GM21786 (cell line): ENCODE data around the gene STK32A.
A peak's percentile ranks its signal among the peaks of the same experiment; 100 is the strongest.
"Not testable (repeated sequence)": the region's sequence is repeated elsewhere in the genome, so short reads cannot be mapped to it uniquely, and the experiment has no call there.

ENCODE experiments used
- ATAC-seq: cut with Tn5 transposase; IDR thresholded peaks from one replicate; pipeline ENCODE4 v1.9.1; 2021; ENCODE audit not compliant: unreplicated experiment

STK32A gene

GRCh38 chr5:147234825-147235635, at the start of gene STK32A:
Gene STK32A, plus strand, starts transcription at chr5:147235026. Its CDS starts 4,609 bp downstream, at chr5:147239635.
- no peak for ATAC-seq

GRCh38 chr5:147187099-147187540, 47.7 kb upstream of the STK32A start:
- ATAC-seq, result no peak

GRCh38 chr5:147188200-147189108, 46.4 kb upstream of the STK32A start:
- peak; percentile 70 for ATAC-seq

DNA sequence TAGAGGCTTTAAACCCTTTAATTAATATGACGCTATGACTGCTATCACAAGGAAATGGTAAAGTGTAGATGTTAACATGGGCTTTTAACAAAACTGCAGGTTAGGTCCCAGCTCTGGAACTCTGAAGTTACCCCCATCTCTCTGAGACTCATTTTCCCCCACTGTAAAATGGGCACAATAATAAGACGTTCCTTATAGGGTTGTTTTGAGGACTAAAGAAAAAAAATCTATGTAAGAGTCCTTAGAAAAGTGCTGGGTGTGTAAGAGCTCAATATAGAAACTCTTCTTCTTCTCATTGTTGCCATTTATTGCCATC, 45.8 kb upstream of the STK32A start:
- ATAC-seq, result no peak

DNA sequence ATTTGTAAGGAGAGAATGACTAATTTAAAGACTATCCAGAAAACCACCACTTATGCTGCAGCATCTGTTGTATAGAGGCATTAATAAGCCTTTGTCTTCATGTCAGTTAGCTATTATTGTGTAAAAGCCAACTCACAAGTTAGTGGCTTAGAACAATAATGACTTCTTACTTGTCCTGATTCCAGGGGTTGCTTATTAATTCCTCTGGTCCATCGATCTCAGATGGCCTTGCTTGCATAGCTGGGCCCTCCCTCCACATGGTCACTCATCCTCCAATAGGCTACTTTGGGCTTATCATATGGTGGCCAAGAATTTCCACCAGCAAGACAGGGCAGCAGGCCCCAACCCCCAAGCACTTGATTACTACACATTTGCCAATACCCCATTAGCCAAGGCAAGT, 44.5 kb upstream of the STK32A start:
- no peak for ATAC-seq

GRCh38 chr5:147193123-147193522, 41.7 kb upstream of the STK32A start:
- no peak for ATAC-seq

- ATAC-seq, result no peak
Observed at GRCh38 chr5:147200004-147200403, 34.8 kb upstream of the STK32A start.

DNA sequence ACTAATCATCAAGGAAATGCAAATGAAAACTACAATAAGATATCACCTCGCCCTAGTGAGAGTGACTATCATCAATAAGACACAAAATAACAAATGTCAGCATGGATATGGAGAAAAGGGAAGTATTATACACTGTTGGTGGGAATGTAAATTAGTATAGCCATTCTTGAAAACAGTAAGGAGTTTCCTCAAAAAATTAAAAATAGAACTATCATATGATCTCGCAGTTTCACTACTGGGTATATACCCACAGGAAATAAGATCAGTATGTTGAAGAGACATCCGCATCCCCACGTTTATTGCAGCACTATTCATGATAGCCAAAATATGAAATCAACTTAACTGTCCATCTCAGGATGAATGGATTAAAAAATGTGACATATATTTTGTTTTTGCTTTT, 31.6 kb upstream of the STK32A start:
- no peak for ATAC-seq

- no peak for ATAC-seq
Observed at GRCh38 chr5:147204576-147204975, 30.2 kb upstream of the STK32A start.

- no peak for ATAC-seq
Observed at GRCh38 chr5:147208134-147208533, 26.7 kb upstream of the STK32A start.

GRCh38 chr5:147216552-147217154, 18.2 kb upstream of the STK32A start:
- ATAC-seq, result no peak

- no peak for ATAC-seq
Observed at GRCh38 chr5:147223343-147223742, 11.5 kb upstream of the STK32A start.

DNA sequence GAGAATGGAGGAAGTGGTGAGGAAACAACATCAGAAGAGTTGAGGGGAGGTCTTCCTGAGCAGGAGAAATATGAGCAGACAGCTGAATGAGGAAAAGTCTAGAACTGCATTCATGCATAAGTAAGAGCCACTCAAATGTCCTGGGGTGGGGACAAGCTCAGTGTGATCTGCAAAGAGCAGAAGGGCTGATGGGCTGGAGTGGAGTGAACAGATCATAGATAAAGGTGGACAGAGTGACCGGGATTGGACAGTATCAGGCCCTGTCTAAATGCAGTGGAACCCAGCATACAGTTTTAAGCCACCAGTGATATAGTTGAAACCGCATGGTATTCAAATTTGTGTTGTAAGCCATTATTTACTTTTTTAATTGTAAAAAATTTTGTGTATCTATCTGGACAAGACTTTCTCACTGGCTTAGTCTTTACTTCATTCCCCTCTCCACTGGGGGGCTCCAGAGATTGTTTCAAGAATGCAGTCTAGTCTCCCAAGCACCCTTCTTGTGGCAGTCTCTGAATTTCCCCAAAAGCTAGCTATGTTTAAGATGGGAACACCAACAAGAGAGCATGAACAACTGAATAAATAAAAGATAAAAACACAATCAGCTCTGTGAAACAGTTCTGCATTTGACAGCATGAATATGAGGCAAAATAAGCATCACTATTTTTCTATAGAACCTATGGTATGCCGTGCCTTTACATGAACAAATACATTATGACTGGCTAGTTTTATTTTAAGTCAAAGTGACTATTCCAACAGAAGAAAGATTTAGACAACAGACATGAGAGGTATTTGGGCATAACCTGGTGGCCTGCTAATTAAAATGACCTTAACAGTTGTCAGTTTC, 10.7 kb upstream of the STK32A start:
- ATAC-seq, result no peak

DNA sequence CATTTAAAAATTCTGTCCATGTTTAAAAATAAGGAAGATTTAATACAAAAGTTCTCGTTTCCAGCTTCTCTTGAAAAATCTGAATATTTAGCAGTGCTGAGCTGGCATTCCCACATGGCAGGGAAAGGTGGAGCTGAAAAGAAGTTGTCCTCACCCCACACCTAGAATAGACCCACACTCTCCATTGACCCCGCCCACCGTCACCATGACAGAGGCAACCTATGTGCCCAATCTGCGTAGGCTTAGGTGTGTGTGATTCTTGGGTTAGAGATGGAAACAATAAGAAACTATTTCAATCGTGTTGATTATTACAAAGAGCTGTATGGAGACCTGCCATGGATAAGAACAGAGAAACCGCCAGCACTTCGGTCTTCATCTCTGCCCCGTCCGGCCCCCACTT, 8.9 kb upstream of the STK32A start:
- no peak for ATAC-seq

DNA sequence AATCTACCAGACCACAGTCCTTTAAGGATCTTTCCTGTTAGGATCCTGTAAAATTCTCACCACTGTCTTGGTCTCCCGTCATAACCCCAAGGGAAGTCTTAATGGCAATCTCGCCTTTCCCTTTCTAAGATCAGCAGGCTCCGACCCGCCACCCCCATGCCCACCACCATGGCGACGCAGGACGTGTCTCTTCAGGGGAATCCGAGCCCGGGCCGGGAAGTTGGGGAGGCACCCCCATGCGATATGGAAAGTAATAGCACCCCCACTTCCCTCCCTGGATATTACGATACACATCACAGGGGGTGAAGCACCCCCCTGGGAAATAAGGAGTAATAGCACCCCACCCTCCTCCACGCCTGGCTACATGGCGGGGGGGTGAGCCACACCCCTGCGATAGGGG, 8.3 kb upstream of the STK32A start:
- ATAC-seq, result no peak

DNA sequence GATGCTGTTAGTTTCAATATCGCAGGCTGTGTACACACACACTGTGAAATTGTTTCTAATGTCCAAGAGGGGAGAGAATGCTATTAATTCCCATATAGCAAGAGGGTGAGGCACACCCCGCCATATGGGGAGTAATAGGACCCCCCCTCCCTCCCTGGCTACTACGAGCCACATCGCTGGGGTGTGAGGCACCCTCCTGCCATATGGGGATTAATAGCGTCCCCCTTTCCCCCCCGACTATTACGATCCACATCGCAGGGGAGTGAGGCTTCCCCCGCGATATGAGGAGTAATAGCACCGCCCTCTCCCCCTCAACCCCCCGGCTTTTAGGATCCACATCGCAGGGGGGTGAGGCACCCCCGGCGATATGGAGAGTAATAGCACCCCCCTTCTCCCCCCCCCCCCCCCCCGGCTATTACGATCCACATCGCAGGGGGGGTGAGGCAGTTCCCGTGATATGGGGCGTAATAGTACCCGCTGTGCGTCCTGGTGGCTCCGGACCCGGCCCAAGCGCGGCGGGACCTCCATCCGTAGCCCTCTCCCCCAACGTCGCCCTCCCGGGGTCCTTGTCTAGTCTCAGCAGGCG, 494 bp upstream of the STK32A start:
- ATAC-seq, result no peak

- ATAC-seq, result no peak
Observed at GRCh38 chr5:147240266-147240985, 5.6 kb downstream of the STK32A start.

- ATAC-seq, result not testable (repeated sequence)
Observed at GRCh38 chr5:147243238-147243637, 8.4 kb downstream of the STK32A start.

- ATAC-seq, result no peak
Observed at GRCh38 chr5:147245381-147246165, 10.7 kb downstream of the STK32A start.
